Loucy (cell line): Measurements from ENCODE around the gene MFSD6.

Experiments used
- H2AFZ ChIP-seq: fragments of 200-600 bp; sonication (generic); 2 replicates; pipeline ENCODE4 v1.6.0; 2016; ENCODE audit warnings: antibody characterized with exemption, mild to moderate bottlenecking, low read length, moderate library complexity
- H3F3A ChIP-seq: fragments of 200-600 bp; 2 replicates; pipeline ENCODE4 v1.6.0; 2016; ENCODE audit warnings: antibody characterized with exemption, low read depth, mild to moderate bottlenecking
- H3K27me3 ChIP-seq: fragments of 200-600 bp; sonication (generic); 2 replicates; pipeline ENCODE4 v1.6.1; 2014; ENCODE audit warnings: low read length, mild to moderate bottlenecking; ENCODE audit not compliant: insufficient read depth, poor library complexity, severe bottlenecking
- H3K36me3 ChIP-seq: fragments of 200-600 bp; sonication (generic); 2 replicates; pipeline ENCODE4 v1.6.1; 2016; ENCODE audit warnings: low read length; ENCODE audit not compliant: insufficient read depth
- H3K4me1 ChIP-seq: fragments of 200-600 bp; sonication (generic); 2 replicates; pipeline ENCODE4 v1.5.1; 2014; ENCODE audit warnings: low read length, mild to moderate bottlenecking; ENCODE audit not compliant: insufficient read depth, poor library complexity, severe bottlenecking
- H3K4me2 ChIP-seq: fragments of 200-600 bp; sonication (generic); 2 replicates; pipeline ENCODE4 v1.6.0; 2014; ENCODE audit warnings: antibody characterized with exemption, low read length, low read depth, mild to moderate bottlenecking; ENCODE audit not compliant: poor library complexity, severe bottlenecking
- H3K4me3 ChIP-seq: fragments of 200-600 bp; sonication (generic); 2 replicates; pipeline ENCODE4 v1.5.1; 2014; ENCODE audit warnings: low read length, mild to moderate bottlenecking, mixed read lengths; ENCODE audit not compliant: poor library complexity, severe bottlenecking
- H3K79me2 ChIP-seq: fragments of 200-600 bp; sonication (generic); 2 replicates; pipeline ENCODE4 v1.6.1; 2014; ENCODE audit warnings: low read length; ENCODE audit not compliant: insufficient read depth
- H3K9ac ChIP-seq: fragments of 200-600 bp; sonication (generic); 2 replicates; pipeline ENCODE4 v1.6.0; 2014; ENCODE audit warnings: mild to moderate bottlenecking, low read depth, low read length, moderate library complexity; ENCODE audit not compliant: poor library complexity, severe bottlenecking
- H3K9me2 ChIP-seq: fragments of 200-600 bp; sonication (generic); replicated peaks from 2 replicates; pipeline ENCODE4 v1.6.1; 2016; ENCODE audit warnings: low read depth, low read length, mixed read lengths
- H3K9me3 ChIP-seq: fragments of 200-600 bp; sonication (generic); 2 replicates; pipeline ENCODE4 v1.6.1; 2014; ENCODE audit warnings: mild to moderate bottlenecking, antibody characterized with exemption, low read length, low read depth; ENCODE audit not compliant: insufficient read depth
- H4K20me1 ChIP-seq: fragments of 200-600 bp; sonication (generic); 2 replicates; pipeline ENCODE4 v1.6.0; 2014; ENCODE audit warnings: antibody characterized with exemption, low read length, mild to moderate bottlenecking; ENCODE audit not compliant: insufficient read depth, poor library complexity, severe bottlenecking
- EZH2phosphoT487 ChIP-seq: fragments of 200-600 bp; IDR thresholded peaks from 2 replicates; pipeline ENCODE4 v1.6.1; 2018; ENCODE audit warnings: antibody characterized with exemption, mild to moderate bottlenecking, moderate library complexity, borderline replicate concordance
- TF ChIP-seq, protein P1 (sequence below): fragments of 200-600 bp; sonication (generic); conservative IDR thresholded peaks from 2 replicates; pipeline ENCODE4 v1.5.1; 2014; ENCODE audit warnings: mild to moderate bottlenecking, antibody characterized with exemption, low read length

MFSD6 gene

DNA sequence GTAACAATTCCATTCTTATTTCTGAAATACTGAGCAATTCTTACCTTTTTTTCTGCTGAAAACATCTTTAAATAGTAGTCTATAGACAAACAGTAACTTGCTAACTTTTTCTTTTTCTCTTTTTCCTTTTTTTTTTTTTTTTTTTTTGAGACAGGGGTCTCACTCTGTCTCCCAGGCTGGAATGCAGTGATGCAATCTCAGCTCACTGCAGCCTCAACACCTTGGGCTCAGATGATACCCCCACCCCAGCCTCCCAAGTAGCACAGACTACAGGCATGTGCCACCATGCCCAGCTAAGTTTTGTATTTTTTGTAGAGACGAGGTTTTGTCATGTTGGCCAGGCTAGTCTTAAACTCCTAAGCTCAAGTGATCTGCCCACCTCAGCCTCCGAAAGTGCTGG, 42.2 kb downstream of the MFSD6 start:
- Histone ChIP-seq H3K36me3 (peaks cover 4% of the 10 kb centered on the region), H3K4me1 (no peaks in the 10 kb centered on the region), H3K4me3 (no peak overlapping the region), H4K20me1 (no peaks in the 10 kb centered on the region), H3K9ac (no peak overlapping the region), H3K9me2 (no peaks in the 10 kb centered on the region), H3K4me2 (no peak overlapping the region), H3F3A (no peaks in the 10 kb centered on the region), H3K9me3 (no peaks in the 10 kb centered on the region), H3K27me3 (no peaks in the 10 kb centered on the region), H2AFZ (no peak overlapping the region), H3K79me2 (peaks cover 14% of the 10 kb centered on the region)
- TF ChIP-seq EZH2phosphoT487: no peak
- TF ChIP-seq, protein P1, sequence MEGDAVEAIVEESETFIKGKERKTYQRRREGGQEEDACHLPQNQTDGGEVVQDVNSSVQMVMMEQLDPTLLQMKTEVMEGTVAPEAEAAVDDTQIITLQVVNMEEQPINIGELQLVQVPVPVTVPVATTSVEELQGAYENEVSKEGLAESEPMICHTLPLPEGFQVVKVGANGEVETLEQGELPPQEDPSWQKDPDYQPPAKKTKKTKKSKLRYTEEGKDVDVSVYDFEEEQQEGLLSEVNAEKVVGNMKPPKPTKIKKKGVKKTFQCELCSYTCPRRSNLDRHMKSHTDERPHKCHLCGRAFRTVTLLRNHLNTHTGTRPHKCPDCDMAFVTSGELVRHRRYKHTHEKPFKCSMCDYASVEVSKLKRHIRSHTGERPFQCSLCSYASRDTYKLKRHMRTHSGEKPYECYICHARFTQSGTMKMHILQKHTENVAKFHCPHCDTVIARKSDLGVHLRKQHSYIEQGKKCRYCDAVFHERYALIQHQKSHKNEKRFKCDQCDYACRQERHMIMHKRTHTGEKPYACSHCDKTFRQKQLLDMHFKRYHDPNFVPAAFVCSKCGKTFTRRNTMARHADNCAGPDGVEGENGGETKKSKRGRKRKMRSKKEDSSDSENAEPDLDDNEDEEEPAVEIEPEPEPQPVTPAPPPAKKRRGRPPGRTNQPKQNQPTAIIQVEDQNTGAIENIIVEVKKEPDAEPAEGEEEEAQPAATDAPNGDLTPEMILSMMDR: no peak

DNA sequence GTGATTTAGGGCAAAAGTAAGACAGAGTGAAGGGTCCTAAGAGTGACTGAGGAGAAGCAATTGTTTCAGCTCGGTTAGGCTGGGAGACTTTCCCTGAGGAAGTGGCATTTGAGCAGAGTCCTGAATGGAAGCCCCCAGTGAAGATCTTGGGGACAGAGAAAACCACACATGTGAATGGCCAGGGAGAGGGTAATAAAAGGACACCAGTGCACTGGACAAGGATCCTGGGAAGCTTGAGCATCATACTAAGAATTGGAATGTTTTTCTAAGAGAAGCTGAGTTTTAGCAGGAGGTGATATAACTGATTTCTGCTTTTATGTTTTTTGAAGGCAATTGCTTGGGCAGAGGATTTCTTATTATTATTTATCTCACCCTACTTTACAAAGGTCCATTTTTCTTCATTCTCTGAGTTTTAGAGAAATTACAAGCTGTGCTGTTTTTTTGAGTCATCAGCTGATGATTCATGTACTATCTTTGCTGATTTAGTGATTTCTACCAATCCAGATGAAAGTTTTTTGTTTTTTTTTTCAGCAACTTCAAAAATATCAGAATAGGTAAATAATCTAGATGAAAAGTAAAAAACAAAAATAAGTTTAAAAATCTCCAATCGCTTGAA, 43.5 kb downstream of the MFSD6 start:
- no peaks in the 10 kb centered on the region for H3K9me3 ChIP-seq
- no peaks in the 10 kb centered on the region for H3F3A ChIP-seq
- no peaks in the 10 kb centered on the region for H3K9me2 ChIP-seq
- no peak overlapping the region for H3K9ac ChIP-seq
- H3K27me3 ChIP-seq: no peaks in the 10 kb centered on the region
- H3K36me3 ChIP-seq: peaks cover 4% of the 10 kb centered on the region
- H3K4me3 ChIP-seq: no peak overlapping the region
- no peak overlapping the region for H3K4me2 ChIP-seq
- H4K20me1 ChIP-seq: no peaks in the 10 kb centered on the region
- peaks cover 10% of the 10 kb centered on the region for H3K79me2 ChIP-seq
- no peak for TF ChIP-seq EZH2phosphoT487
- TF ChIP-seq, protein P1: no peak
- H2AFZ ChIP-seq: no peak overlapping the region
- no peaks in the 10 kb centered on the region for H3K4me1 ChIP-seq

DNA sequence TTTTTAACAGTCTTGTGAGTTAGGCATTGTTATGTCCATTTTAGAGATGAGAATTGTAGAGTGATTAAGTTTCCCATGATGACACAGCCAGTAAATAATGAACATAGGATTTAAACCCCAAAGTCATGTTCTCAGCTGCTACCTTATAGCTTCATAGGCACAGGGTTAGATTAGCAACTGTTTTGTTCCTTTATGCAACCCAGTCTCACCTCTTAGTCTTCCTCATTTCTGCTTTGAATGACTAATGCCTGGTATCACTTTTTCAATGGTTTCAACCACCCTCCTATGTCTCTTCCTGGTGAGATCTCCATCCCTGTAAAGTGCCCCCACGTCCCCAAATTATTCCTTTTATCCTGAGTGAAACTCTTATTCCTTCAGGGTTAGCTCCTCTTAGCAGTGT, 44.3 kb downstream of the MFSD6 start:
- TF ChIP-seq EZH2phosphoT487: no peak
- TF ChIP-seq, protein P1: no peak
- H4K20me1 ChIP-seq: no peaks in the 10 kb centered on the region

More for the DNA sequence above, 44.3 kb downstream of the MFSD6 start:
- Histone ChIP-seq H3K9me3 (no peaks in the 10 kb centered on the region), H3F3A (no peaks in the 10 kb centered on the region), H3K4me2 (no peak overlapping the region), H3K4me1 (no peaks in the 10 kb centered on the region), H3K79me2 (peaks cover 10% of the 10 kb centered on the region), H3K9ac (no peak overlapping the region), H3K27me3 (no peaks in the 10 kb centered on the region), H3K36me3 (peaks cover 4% of the 10 kb centered on the region), H2AFZ (no peak overlapping the region), H3K4me3 (no peak overlapping the region), H3K9me2 (no peaks in the 10 kb centered on the region)
